ENCODE measurements around the gene DBP. TPM values are rescaled to one million over a fixed set of nuclear protein-coding genes. Genes with fewer than 3 reads are reported as not detected.
"Not testable (repeated sequence)": the region's sequence is repeated elsewhere in the genome, so short reads cannot be mapped to it uniquely, and the experiment has no call there.

DBP gene
- polyA plus RNA-seq, result 10 to 100 TPM in 1 of 2 donors, 1 to 10 TPM in 1; 8.9 to 13.3 TPM

- H3K27me3 ChIP-seq (ENCODE audit: control insufficient read depth in 1 of 2, insufficient read depth in 2 of 2, low read length in 2 of 2), result no peaks in the 10 kb centered on the region
- H3K4me3 ChIP-seq (ENCODE audit: low read depth in 1 of 2, low read length in 2 of 2), result peak within 1 kb of the TSS; percentile 61 to 65
- 0 to 1% methylated on average over 39 to 40 of the region's 40 CpGs for WGBS, 2 donors
- peaks cover 0 to 10% of the 10 kb centered on the region in 2 donors for H3K4me1 ChIP-seq (ENCODE audit: control insufficient read depth in 2 of 2, insufficient read depth in 2 of 2, low read length in 1 of 2)
- H3K9me3 ChIP-seq (ENCODE audit: control insufficient read depth in 2 of 2, insufficient read depth in 1 of 2, low read depth in 1 of 2, low read length in 1 of 2), result no peaks in the 10 kb centered on the region
- H3K27ac ChIP-seq (ENCODE audit: low read depth in 2 of 2, low read length in 1 of 2), result peak within 1 kb of the TSS; percentile 98 to 99
- no peaks in the 10 kb centered on the region for H3K36me3 ChIP-seq (ENCODE audit: control insufficient read depth in 2 of 2, insufficient read depth in 2 of 2, low read length in 1 of 2)
These were observed at the start of gene DBP for GRCh38 chr19:48636859-48637448. TSS of gene DBP (minus strand) at chr19:48637379. CDS start at chr19:48636994, 385 bp downstream.

DNA sequence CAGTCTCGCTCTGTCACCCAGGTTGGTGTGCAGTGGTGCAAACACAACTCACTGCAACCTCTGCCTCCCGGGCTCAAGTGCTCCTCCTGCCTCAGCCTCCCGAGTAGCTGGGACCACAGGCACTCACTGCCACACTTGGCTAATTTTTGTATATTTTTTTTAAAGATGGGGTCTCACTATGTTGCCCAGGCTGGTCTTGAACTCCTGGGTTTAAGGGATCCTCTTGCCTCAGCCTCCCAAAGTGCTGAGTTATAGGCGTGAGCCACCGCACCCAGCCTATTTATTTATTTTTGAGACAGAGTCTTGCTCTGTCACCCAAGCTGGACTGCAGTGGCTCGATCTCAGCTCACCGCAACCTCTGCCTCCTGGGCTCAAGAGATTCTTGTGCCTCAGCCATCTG lies 49.5 kb upstream of the DBP start:
- WGBS, 2 donors, result 91% methylated on average over 7 of the region's 7 CpGs

GRCh38 chr19:48686088-48686487 lies 48.9 kb upstream of the DBP start:
- Histone ChIP-seq H3K4me1 (ENCODE audit: control insufficient read depth in 2 of 2, insufficient read depth in 2 of 2, low read length in 1 of 2) (peaks cover 0 to 3% of the 10 kb centered on the region in 2 donors), H3K27ac (ENCODE audit: low read depth in 2 of 2, low read length in 1 of 2) (no peak overlapping the region), H3K36me3 (ENCODE audit: control insufficient read depth in 2 of 2, insufficient read depth in 2 of 2, low read length in 1 of 2) (no peaks in the 10 kb centered on the region), H3K27me3 (ENCODE audit: control insufficient read depth in 1 of 2, insufficient read depth in 2 of 2, low read length in 2 of 2) (no peaks in the 10 kb centered on the region), H3K4me3 (ENCODE audit: low read depth in 1 of 2, low read length in 2 of 2) (no peak overlapping the region), H3K9me3 (ENCODE audit: control insufficient read depth in 2 of 2, insufficient read depth in 1 of 2, low read depth in 1 of 2, low read length in 1 of 2) (no peaks in the 10 kb centered on the region)
- 84 to 86% methylated on average over 3 of the region's 3 CpGs for WGBS, 2 donors

More for the DNA sequence above, 49.5 kb upstream of the DBP start:
- not testable (repeated sequence) for H3K27me3 ChIP-seq (ENCODE audit: control insufficient read depth in 1 of 2, insufficient read depth in 2 of 2, low read length in 2 of 2); H3K27ac ChIP-seq (ENCODE audit: low read depth in 2 of 2, low read length in 1 of 2); H3K4me1 ChIP-seq (ENCODE audit: control insufficient read depth in 2 of 2, insufficient read depth in 2 of 2, low read length in 1 of 2); H3K4me3 ChIP-seq (ENCODE audit: low read depth in 1 of 2, low read length in 2 of 2); H3K36me3 ChIP-seq (ENCODE audit: control insufficient read depth in 2 of 2, insufficient read depth in 2 of 2, low read length in 1 of 2); H3K9me3 ChIP-seq (ENCODE audit: control insufficient read depth in 2 of 2, insufficient read depth in 1 of 2, low read depth in 1 of 2, low read length in 1 of 2)

GRCh38 chr19:48685583-48685982 lies 48.4 kb upstream of the DBP start:
- WGBS, 2 donors, result 68% methylated on average over 9 of the region's 9 CpGs
- Histone ChIP-seq H3K27me3 (ENCODE audit: control insufficient read depth in 1 of 2, insufficient read depth in 2 of 2, low read length in 2 of 2) (no peaks in the 10 kb centered on the region), H3K27ac (ENCODE audit: low read depth in 2 of 2, low read length in 1 of 2) (peak overlapping the region; percentile 2 to 68), H3K9me3 (ENCODE audit: control insufficient read depth in 2 of 2, insufficient read depth in 1 of 2, low read depth in 1 of 2, low read length in 1 of 2) (no peaks in the 10 kb centered on the region), H3K36me3 (ENCODE audit: control insufficient read depth in 2 of 2, insufficient read depth in 2 of 2, low read length in 1 of 2) (no peaks in the 10 kb centered on the region), H3K4me3 (ENCODE audit: low read depth in 1 of 2, low read length in 2 of 2) (no peak overlapping the region), H3K4me1 (ENCODE audit: control insufficient read depth in 2 of 2, insufficient read depth in 2 of 2, low read length in 1 of 2) (peaks cover 0 to 3% of the 10 kb centered on the region in 2 donors)

DNA sequence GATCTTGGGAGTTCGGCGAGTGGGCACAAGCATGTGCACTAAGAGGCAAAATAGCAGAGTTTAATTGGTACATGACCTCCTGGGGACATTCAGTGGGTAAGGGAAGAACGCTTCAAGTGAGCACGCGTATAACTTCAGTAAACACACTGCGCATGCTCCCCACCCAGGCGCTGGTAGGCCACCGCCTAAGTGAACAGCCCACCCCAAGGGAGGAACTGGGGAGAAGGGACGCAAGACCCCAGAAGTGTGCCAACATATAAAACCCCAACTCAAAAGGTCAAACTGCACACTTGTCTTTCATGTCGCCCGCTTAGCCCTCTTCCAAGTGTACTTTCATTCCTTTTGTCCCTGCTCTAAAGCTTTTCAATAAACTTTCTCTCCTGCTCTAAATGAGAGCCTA lies 46.2 kb upstream of the DBP start:
- H3K27ac ChIP-seq (ENCODE audit: low read depth in 2 of 2, low read length in 1 of 2), result no peak overlapping the region
- no peak overlapping the region for H3K4me3 ChIP-seq (ENCODE audit: low read depth in 1 of 2, low read length in 2 of 2)
- no peaks in the 10 kb centered on the region for H3K27me3 ChIP-seq (ENCODE audit: control insufficient read depth in 1 of 2, insufficient read depth in 2 of 2, low read length in 2 of 2)
- H3K4me1 ChIP-seq (ENCODE audit: control insufficient read depth in 2 of 2, insufficient read depth in 2 of 2, low read length in 1 of 2), result peaks cover 0 to 3% of the 10 kb centered on the region in 2 donors
- WGBS, 2 donors, result 62 to 78% methylated on average over 11 of the region's 11 CpGs
- no peaks in the 10 kb centered on the region for H3K36me3 ChIP-seq (ENCODE audit: control insufficient read depth in 2 of 2, insufficient read depth in 2 of 2, low read length in 1 of 2)
- no peaks in the 10 kb centered on the region for H3K9me3 ChIP-seq (ENCODE audit: control insufficient read depth in 2 of 2, insufficient read depth in 1 of 2, low read depth in 1 of 2, low read length in 1 of 2)

GRCh38 chr19:48681127-48681470 lies 43.9 kb upstream of the DBP start:
- H3K36me3 ChIP-seq (ENCODE audit: control insufficient read depth in 2 of 2, insufficient read depth in 2 of 2, low read length in 1 of 2), result no peaks in the 10 kb centered on the region
- no peaks in the 10 kb centered on the region for H3K9me3 ChIP-seq (ENCODE audit: control insufficient read depth in 2 of 2, insufficient read depth in 1 of 2, low read depth in 1 of 2, low read length in 1 of 2)
- no peaks in the 10 kb centered on the region for H3K27me3 ChIP-seq (ENCODE audit: control insufficient read depth in 1 of 2, insufficient read depth in 2 of 2, low read length in 2 of 2)
- WGBS, 2 donors, result 68 to 74% methylated on average over 7 of the region's 7 CpGs
- no peak overlapping the region for H3K27ac ChIP-seq (ENCODE audit: low read depth in 2 of 2, low read length in 1 of 2)
- H3K4me1 ChIP-seq (ENCODE audit: control insufficient read depth in 2 of 2, insufficient read depth in 2 of 2, low read length in 1 of 2), result peaks cover 3 to 6% of the 10 kb centered on the region in 2 donors
- H3K4me3 ChIP-seq (ENCODE audit: low read depth in 1 of 2, low read length in 2 of 2), result no peak overlapping the region

- WGBS, 2 donors, result 91 to 92% methylated on average over 44 to 45 of the region's 45 CpGs
- no peak overlapping the region for H3K4me3 ChIP-seq (ENCODE audit: low read depth in 1 of 2, low read length in 2 of 2)
- H3K27ac ChIP-seq (ENCODE audit: low read depth in 2 of 2, low read length in 1 of 2), result no peak overlapping the region
- peaks cover 3 to 6% of the 10 kb centered on the region in 2 donors for H3K4me1 ChIP-seq (ENCODE audit: control insufficient read depth in 2 of 2, insufficient read depth in 2 of 2, low read length in 1 of 2)
- H3K27me3 ChIP-seq (ENCODE audit: control insufficient read depth in 1 of 2, insufficient read depth in 2 of 2, low read length in 2 of 2), result no peaks in the 10 kb centered on the region
- H3K36me3 ChIP-seq (ENCODE audit: control insufficient read depth in 2 of 2, insufficient read depth in 2 of 2, low read length in 1 of 2), result no peaks in the 10 kb centered on the region
- no peaks in the 10 kb centered on the region for H3K9me3 ChIP-seq (ENCODE audit: control insufficient read depth in 2 of 2, insufficient read depth in 1 of 2, low read depth in 1 of 2, low read length in 1 of 2)
These were observed 43.4 kb upstream of the DBP start for GRCh38 chr19:48680436-48681126.

- not testable (repeated sequence) for H3K4me3 ChIP-seq (ENCODE audit: low read depth in 1 of 2, low read length in 2 of 2); H3K9me3 ChIP-seq (ENCODE audit: control insufficient read depth in 2 of 2, insufficient read depth in 1 of 2, low read depth in 1 of 2, low read length in 1 of 2); H3K4me1 ChIP-seq (ENCODE audit: control insufficient read depth in 2 of 2, insufficient read depth in 2 of 2, low read length in 1 of 2); H3K36me3 ChIP-seq (ENCODE audit: control insufficient read depth in 2 of 2, insufficient read depth in 2 of 2, low read length in 1 of 2); H3K27ac ChIP-seq (ENCODE audit: low read depth in 2 of 2, low read length in 1 of 2); H3K27me3 ChIP-seq (ENCODE audit: control insufficient read depth in 1 of 2, insufficient read depth in 2 of 2, low read length in 2 of 2)
- WGBS, 2 donors, result 88 to 95% methylated on average over 13 to 19 of the region's 19 CpGs
These were observed 42.8 kb upstream of the DBP start for GRCh38 chr19:48680006-48680405.

DNA sequence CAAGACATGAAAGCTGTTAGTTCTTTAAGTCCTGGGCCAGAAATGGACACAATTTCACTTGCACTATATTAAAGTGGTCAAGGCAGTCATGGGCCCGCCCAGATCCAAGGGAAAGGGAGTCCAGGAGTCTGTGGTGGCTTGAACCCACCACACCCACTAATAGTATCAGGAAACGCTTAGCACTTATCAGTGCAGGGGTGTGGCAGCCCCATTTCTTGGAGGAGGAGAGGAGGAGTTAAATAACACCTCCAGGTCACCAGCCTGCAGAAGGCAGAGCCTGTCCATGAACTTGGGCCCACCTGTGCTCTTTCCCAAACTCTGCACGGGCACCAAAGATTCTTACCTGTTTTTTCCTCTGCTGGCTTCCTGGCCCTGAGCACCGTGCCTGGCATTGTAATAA lies 41.0 kb upstream of the DBP start:
- peak overlapping the region; percentile 42 to 61 for H3K27ac ChIP-seq (ENCODE audit: low read depth in 2 of 2, low read length in 1 of 2)
- no peak overlapping the region for H3K4me3 ChIP-seq (ENCODE audit: low read depth in 1 of 2, low read length in 2 of 2)
- WGBS, 2 donors, result 53 to 76% methylated on average over 4 of the region's 4 CpGs
- peaks cover 3% of the 10 kb centered on the region in 2 donors for H3K4me1 ChIP-seq (ENCODE audit: control insufficient read depth in 2 of 2, insufficient read depth in 2 of 2, low read length in 1 of 2)
- no peaks in the 10 kb centered on the region for H3K27me3 ChIP-seq (ENCODE audit: control insufficient read depth in 1 of 2, insufficient read depth in 2 of 2, low read length in 2 of 2)
- H3K9me3 ChIP-seq (ENCODE audit: control insufficient read depth in 2 of 2, insufficient read depth in 1 of 2, low read depth in 1 of 2, low read length in 1 of 2), result no peaks in the 10 kb centered on the region
- H3K36me3 ChIP-seq (ENCODE audit: control insufficient read depth in 2 of 2, insufficient read depth in 2 of 2, low read length in 1 of 2), result no peaks in the 10 kb centered on the region

- Histone ChIP-seq H3K27ac (ENCODE audit: low read depth in 2 of 2, low read length in 1 of 2) (peak overlapping the region; percentile 67 to 93), H3K36me3 (ENCODE audit: control insufficient read depth in 2 of 2, insufficient read depth in 2 of 2, low read length in 1 of 2) (no peaks in the 10 kb centered on the region), H3K9me3 (ENCODE audit: control insufficient read depth in 2 of 2, insufficient read depth in 1 of 2, low read depth in 1 of 2, low read length in 1 of 2) (no peaks in the 10 kb centered on the region), H3K27me3 (ENCODE audit: control insufficient read depth in 1 of 2, insufficient read depth in 2 of 2, low read length in 2 of 2) (no peaks in the 10 kb centered on the region), H3K4me1 (ENCODE audit: control insufficient read depth in 2 of 2, insufficient read depth in 2 of 2, low read length in 1 of 2) (peaks cover 3% of the 10 kb centered on the region in 2 donors), H3K4me3 (ENCODE audit: low read depth in 1 of 2, low read length in 2 of 2) (no peak overlapping the region)
- 72 to 73% methylated on average over 13 of the region's 13 CpGs for WGBS, 2 donors
These were observed 39.7 kb upstream of the DBP start for GRCh38 chr19:48676887-48677286.

Data from esophagus (tissue), 2 donors.